HUES6 (cell line): ENCODE data around the gene TMEM208.

Experiments
- H3K27ac ChIP-seq: 2 replicates; pipeline ENCODE4 v1.7.0; 2013; ENCODE audit warnings: low read depth, mild to moderate bottlenecking, low read length, inconsistent platforms
- H3K27me3 ChIP-seq: 2 replicates; pipeline ENCODE4 v1.6.1; 2013; ENCODE audit warnings: low read length; ENCODE audit not compliant: control insufficient read depth, insufficient read depth
- H3K36me3 ChIP-seq: 2 replicates; pipeline ENCODE4 v1.6.1; 2013; ENCODE audit warnings: low read length; ENCODE audit not compliant: control insufficient read depth, insufficient read depth
- H3K4me1 ChIP-seq: 2 replicates; pipeline ENCODE4 v1.6.1; 2013; ENCODE audit warnings: low read length; ENCODE audit not compliant: control insufficient read depth, insufficient read depth
- H3K4me3 ChIP-seq: 2 replicates; pipeline ENCODE4 v1.5.1; 2013; ENCODE audit warnings: low read depth, low read length
- H3K9ac ChIP-seq: one replicate; pipeline ENCODE4 v1.6.1; 2013; ENCODE audit warnings: mild to moderate bottlenecking, low read length
- H3K9me3 ChIP-seq: 2 replicates; pipeline ENCODE4 v1.6.1; 2013; ENCODE audit warnings: low read depth, low read length; ENCODE audit not compliant: control insufficient read depth, insufficient read depth

The TMEM208 gene

GRCh38 chr16:67246756-67247191 is 19.8 kb downstream of the TMEM208 start:
- Histone ChIP-seq H3K9ac (peak overlapping the region; percentile 78), H3K4me3 (peak overlapping the region; percentile 89), H3K9me3 (no peaks in the 10 kb centered on the region), H3K36me3 (no peaks in the 10 kb centered on the region), H3K27ac (peak overlapping the region; percentile 90; the same call in 1 of the 2 replicates), H3K27me3 (peaks cover 32% of the 10 kb centered on the region), H3K4me1 (peaks cover 44% of the 10 kb centered on the region)

GRCh38 chr16:67247192-67248072 is 20.5 kb downstream of the TMEM208 start, which contains the start of gene FHOD1:
TSS of gene FHOD1 (minus strand) at chr16:67247481. CDS start at chr16:67247410, 71 bp downstream.
- H3K9me3 ChIP-seq, result no peaks in the 10 kb centered on the region
- H3K4me3 ChIP-seq, result peak within 1 kb of the TSS; percentile 89
- peak within 1 kb of the TSS; percentile 78 for H3K9ac ChIP-seq
- H3K36me3 ChIP-seq, result no peaks in the 10 kb centered on the region
- H3K4me1 ChIP-seq, result peaks cover 39% of the 10 kb centered on the region
- peak within 1 kb of the TSS; percentile 90 for H3K27ac ChIP-seq
- peaks cover 32% of the 10 kb centered on the region for H3K27me3 ChIP-seq

- Histone ChIP-seq H3K27ac (no peak overlapping the region), H3K9ac (peak overlapping the region; percentile 0), H3K27me3 (peaks cover 32% of the 10 kb centered on the region), H3K36me3 (no peaks in the 10 kb centered on the region), H3K4me3 (peak overlapping the region; percentile 65), H3K4me1 (peaks cover 38% of the 10 kb centered on the region), H3K9me3 (no peaks in the 10 kb centered on the region)
Measured at GRCh38 chr16:67248073-67248400, 21.1 kb downstream of the TMEM208 start.

- H3K27ac ChIP-seq, result no peak within 1 kb of the TSS
- peaks cover 32% of the 10 kb centered on the region for H3K27me3 ChIP-seq
- H3K36me3 ChIP-seq, result no peaks in the 10 kb centered on the region
- peak within 1 kb of the TSS; percentile 65 for H3K4me3 ChIP-seq
- peaks cover 38% of the 10 kb centered on the region for H3K4me1 ChIP-seq
- peak within 1 kb of the TSS; percentile 59 for H3K9ac ChIP-seq
- H3K9me3 ChIP-seq, result no peaks in the 10 kb centered on the region
Measured at GRCh38 chr16:67248401-67249177, 21.7 kb downstream of the TMEM208 start, which contains the start of gene SLC9A5. TSS of gene SLC9A5 (plus strand) at chr16:67248979. CDS start at chr16:67249015, 36 bp downstream.

- H3K4me1 ChIP-seq, result peaks cover 31% of the 10 kb centered on the region
- H3K4me3 ChIP-seq, result peak overlapping the region; percentile 65
- H3K9ac ChIP-seq, result peak overlapping the region; percentile 59
- H3K27ac ChIP-seq, result no peak overlapping the region
- H3K9me3 ChIP-seq, result no peaks in the 10 kb centered on the region
- peaks cover 32% of the 10 kb centered on the region for H3K27me3 ChIP-seq
- H3K36me3 ChIP-seq, result no peaks in the 10 kb centered on the region
Measured at GRCh38 chr16:67249178-67250044, 22.5 kb downstream of the TMEM208 start.

- Histone ChIP-seq H3K4me3 (no peak overlapping the region), H3K9me3 (no peaks in the 10 kb centered on the region), H3K9ac (no peak overlapping the region), H3K36me3 (0 out of 2 replicates have a peak, but pooled peaks cover under 1% of the 10 kb centered on the region), H3K4me1 (peaks cover 25% of the 10 kb centered on the region), H3K27me3 (peaks cover 32% of the 10 kb centered on the region), H3K27ac (no peak overlapping the region)
Measured at GRCh38 chr16:67250045-67250327, 23.1 kb downstream of the TMEM208 start.

- Histone ChIP-seq H3K9me3 (no peaks in the 10 kb centered on the region), H3K27ac (no peak overlapping the region), H3K4me3 (no peak overlapping the region), H3K9ac (no peak overlapping the region), H3K4me1 (peaks cover 13% of the 10 kb centered on the region), H3K36me3 (0 out of 2 replicates have a peak, but pooled peaks cover 7% of the 10 kb centered on the region), H3K27me3 (peaks cover 30% of the 10 kb centered on the region)
Measured at GRCh38 chr16:67252609-67253497, 25.9 kb downstream of the TMEM208 start.

- Histone ChIP-seq H3K9ac (no peak overlapping the region), H3K4me3 (no peak overlapping the region), H3K4me1 (peaks cover under 1% of the 10 kb centered on the region; the same call in 1 of the 2 replicates), H3K9me3 (no peaks in the 10 kb centered on the region), H3K27ac (no peak overlapping the region), H3K36me3 (0 out of 2 replicates have a peak, but pooled peaks cover 7% of the 10 kb centered on the region), H3K27me3 (peaks cover 10% of the 10 kb centered on the region)
Measured at GRCh38 chr16:67254801-67255552, 28.0 kb downstream of the TMEM208 start.

GRCh38 chr16:67255553-67256221 is 28.8 kb downstream of the TMEM208 start:
- no peak overlapping the region for H3K9ac ChIP-seq
- H3K4me3 ChIP-seq, result no peak overlapping the region
- no peaks in the 10 kb centered on the region; the same call in 1 of the 2 replicates for H3K4me1 ChIP-seq
- no peak overlapping the region for H3K27ac ChIP-seq
- peaks cover 3% of the 10 kb centered on the region for H3K27me3 ChIP-seq
- no peaks in the 10 kb centered on the region for H3K9me3 ChIP-seq
- H3K36me3 ChIP-seq, result 0 out of 2 replicates have a peak, but pooled peaks cover 7% of the 10 kb centered on the region
